B cell (primary cell): ENCODE data around the gene CNGA2. TPM values are rescaled to one million over a fixed set of nuclear protein-coding genes. Genes with fewer than 3 reads are reported as not detected.

ENCODE experiments used
- ATAC-seq: fragments of 200-7000 bp; cut with Tn5 transposase; one replicate; pipeline ENCODE4 v1.10.0; 2021; ENCODE audit warnings: low read depth, mild to moderate bottlenecking, moderate number of reproducible peaks, moderate library complexity
- CTCF ChIA-PET: fragments of 350-600 bp; sonication (Branson Sonifier 250); formaldehyde crosslinking; loops from one replicate; lab custom pipeline; 2021; ENCODE audit warnings: antibody characterized with exemption, inconsistent platforms; lab: Charles Lee
- POLR2A ChIA-PET: fragments of 350-600 bp; sonication (Branson Sonifier 250); formaldehyde crosslinking; loops from one replicate; lab custom pipeline; 2021; ENCODE audit warnings: antibody characterized with exemption; lab: Charles Lee
- DNase-seq: peaks from one replicate; pipeline ENCODE4 v3.0.0; 2013
- H2AFZ ChIP-seq: 2 replicates; pipeline ENCODE4 v1.6.1; 2012; ENCODE audit warnings: mild to moderate bottlenecking, low read depth, low read length; ENCODE audit not compliant: insufficient read depth, poor library complexity, severe bottlenecking
- H3K27ac ChIP-seq, 2 donors: 1 replicate in 1 of 2; 2 replicates in 1 of 2; pipeline ENCODE4 v1.5.1; 2012 to 2013; ENCODE audit warnings: low read length in 2 of 2, mild to moderate bottlenecking in 2 of 2, moderate library complexity in 1 of 2
- H3K27me3 ChIP-seq, 4 experiments: fragments of 200-600 bp in 1 of 4; sonication (generic) in 1 of 4; replicated peaks in 1 of 4; 1 replicate in 2 of 4; 2 replicates in 2 of 4; pipeline versions ENCODE4 v1.6.1 to v1.7.0; 2013 to 2016; ENCODE audit warnings: low read length in 3 of 4, mild to moderate bottlenecking in 2 of 4, mixed read lengths in 1 of 4, moderate library complexity in 1 of 4; ENCODE audit not compliant: insufficient read depth in 4 of 4, control insufficient read depth in 3 of 4; ENCODE audit errors: control extremely low read depth in 1 of 4
- H3K36me3 ChIP-seq, 2 experiments: replicated peaks in 1 of 2; 1 replicate in 1 of 2; 2 replicates in 1 of 2; pipeline versions ENCODE4 v1.6.1 to v1.7.1; 2013; ENCODE audit warnings: low read length in 1 of 2; ENCODE audit not compliant: insufficient read depth in 2 of 2, control insufficient read depth in 1 of 2; ENCODE audit errors: control extremely low read depth in 1 of 2, extremely low read depth in 1 of 2
- H3K4me1 ChIP-seq, 2 donors: fragments of 200-600 bp in 1 of 2; sonication (generic) in 1 of 2; 1 replicate in 1 of 2; 2 replicates in 1 of 2; pipeline versions ENCODE4 v1.5.1 to v1.6.1; 2013 to 2017; ENCODE audit warnings: low read length in 2 of 2; ENCODE audit not compliant: control insufficient read depth in 2 of 2, insufficient read depth in 2 of 2
- H3K4me2 ChIP-seq: replicated peaks from 2 replicates; pipeline ENCODE3; 2012; ENCODE audit warnings: mild to moderate bottlenecking, low read depth, low read length; ENCODE audit not compliant: poor library complexity, severe bottlenecking
- H3K4me3 ChIP-seq, 5 experiments: fragments of 200-600 bp in 1 of 5; sonication (generic) in 1 of 5; 1 replicate in 3 of 5; 2 replicates in 2 of 5; pipeline versions ENCODE4 v1.5.1 to v1.7.0; 2011 to 2016; ENCODE audit warnings: low read length in 4 of 5, mild to moderate bottlenecking in 4 of 5, low read depth in 2 of 5, control low read depth in 1 of 5, moderate library complexity in 1 of 5; ENCODE audit not compliant: insufficient read depth in 1 of 5; ENCODE audit errors: control extremely low read depth in 1 of 5, extremely low read depth in 1 of 5
- H3K79me2 ChIP-seq: fragments of 200-600 bp; sonication (generic); one replicate; pipeline ENCODE4 v1.6.0; 2016; ENCODE audit warnings: low read length; ENCODE audit not compliant: control insufficient read depth, insufficient read depth
- H3K9ac ChIP-seq: fragments of 200-600 bp; sonication (generic); 2 replicates; pipeline ENCODE4 v1.6.1; 2017; ENCODE audit warnings: mild to moderate bottlenecking, low read length, moderate library complexity
- H3K9me3 ChIP-seq, 3 donors: one replicate each; pipeline versions ENCODE4 v1.6.1 to v1.7.1; 2013; ENCODE audit warnings: low read length in 2 of 3; ENCODE audit not compliant: control insufficient read depth in 2 of 3, insufficient read depth in 1 of 3; ENCODE audit errors: control extremely low read depth in 1 of 3
- H4K20me1 ChIP-seq: 2 replicates; pipeline ENCODE4 v1.6.0; 2012; ENCODE audit warnings: mild to moderate bottlenecking, low read length; ENCODE audit not compliant: insufficient read depth, control insufficient read depth, poor library complexity, severe bottlenecking
- H3K27ac Mint-ChIP-seq: one replicate; pipeline ENCODE4 v1.8.0; 2021; ENCODE audit warnings: mixed read lengths
- H3K27me3 Mint-ChIP-seq: one replicate; pipeline ENCODE4 v1.8.0; 2021; ENCODE audit warnings: mixed read lengths
- H3K4me1 Mint-ChIP-seq: one replicate; pipeline ENCODE4 v1.8.0; 2021; ENCODE audit warnings: mixed read lengths
- H3K4me3 Mint-ChIP-seq: one replicate; pipeline ENCODE4 v1.8.0; 2021; ENCODE audit warnings: mixed read lengths
- H3K9me3 Mint-ChIP-seq: one replicate; pipeline ENCODE4 v1.8.0; 2022; ENCODE audit warnings: mixed read lengths; ENCODE audit not compliant: insufficient read depth
- EZH2 ChIP-seq: IDR thresholded peaks from 2 replicates; pipeline ENCODE4 v1.6.1; 2012; ENCODE audit warnings: borderline replicate concordance, low read depth, mild to moderate bottlenecking, moderate library complexity, low read length; ENCODE audit not compliant: insufficient read depth, poor library complexity, severe bottlenecking
- WGBS: methylation state at CpG from one replicate; pipeline ENCODE4 v1.1.5; 2013; ENCODE audit warnings: missing lambda C conversion rate; ENCODE audit not compliant: insufficient coverage; 5-methylcytosine and 5-hydroxymethylcytosine counted together
- intact Hi-C: fragments of 100-400 bp; cut with micrococcal nuclease; formaldehyde crosslinking; loops from one replicate; pipeline ENCODE4 v1.10.0; 2022
- polyA plus RNA-seq: library from polyadenylated mRNA; depleted of rRNA; stranded (reverse); fragments of >200 nt; gene quantifications from 2 replicates; pipeline ENCODE4 v1.2.3, GENCODE V29; 2012
- total RNA-seq, 2 donors: library from RNA; stranded (reverse); fragments of 120-200 nt in 1 of 2; gene quantifications; 1 replicate in 1 of 2; 2 replicates in 1 of 2; pipeline versions ENCODE4 v1.2.3 to v1.2.4, GENCODE V29; 2013 to 2022
- TF ChIP-seq, protein P1 (sequence below): fragments of 200-600 bp; IDR thresholded peaks from one replicate; pipeline ENCODE4 v1.8.0; 2022; ENCODE audit warnings: antibody characterized with exemption, mild to moderate bottlenecking

Gene CNGA2
- total and polyA plus RNA-seq, 2 donors (not counting 1 experiment from before 2014, with no cell fraction given) = not detected

DNA sequence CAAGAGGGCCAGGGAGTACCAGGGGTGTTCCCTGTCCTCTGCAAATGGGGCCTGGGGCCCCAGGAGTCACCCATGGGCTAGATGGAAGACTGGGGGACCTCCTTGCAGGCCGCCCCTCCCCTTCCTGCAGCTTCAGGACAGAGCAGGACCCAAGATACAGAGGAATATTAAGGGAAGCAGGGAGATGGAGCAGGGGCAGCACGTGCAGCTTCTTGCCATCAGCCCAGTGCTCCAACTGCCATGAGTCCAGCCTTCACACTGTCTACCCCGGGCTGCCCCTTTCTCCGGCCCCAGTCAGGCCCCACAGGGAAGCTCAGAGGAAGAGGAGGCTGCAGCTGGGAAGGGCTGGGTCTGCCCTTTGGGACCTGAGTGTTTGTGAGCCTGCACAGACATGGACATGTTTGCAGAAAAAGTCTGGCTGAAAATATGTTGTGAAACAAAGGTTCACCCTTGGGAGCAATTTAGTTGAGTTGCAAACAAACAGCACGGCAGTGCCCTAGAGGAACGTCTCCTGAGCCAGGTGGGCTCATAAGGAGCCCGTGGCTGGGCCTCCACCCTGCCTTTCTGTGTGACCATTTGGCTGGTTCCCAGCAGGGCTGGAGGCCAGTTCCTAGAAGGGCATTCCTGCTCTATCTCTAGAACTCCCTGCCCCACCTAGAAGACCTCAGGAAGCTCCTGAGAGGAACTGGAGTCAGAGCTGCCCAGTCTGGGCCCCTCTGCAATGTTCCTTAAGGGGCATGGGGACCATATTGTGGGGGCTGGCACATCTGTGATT, 9.8 kb upstream of the CNGA2 start:
- Histone ChIP-seq H3K9me3 (no peaks in the 10 kb centered on the region), H3K4me2 (no peak overlapping the region), H3K9ac (no peak overlapping the region), H3K4me1 (no peaks in the 10 kb centered on the region), H3K4me3 (no peak overlapping the region), H3K79me2 (no peaks in the 10 kb centered on the region), H3K36me3 (no peaks in the 10 kb centered on the region), H4K20me1 (no peaks in the 10 kb centered on the region), H3K27me3 (no peaks in the 10 kb centered on the region), H2AFZ (no peak overlapping the region), H3K27ac (no peak overlapping the region)
- DNase-seq = no peak
- Mint-ChIP-seq H3K9me3 (no peaks in the 10 kb centered on the region), H3K4me1 (no peaks in the 10 kb centered on the region), H3K27ac (no peak overlapping the region), H3K4me3 (no peak overlapping the region), H3K27me3 (peaks cover 3% of the 10 kb centered on the region)
- TF ChIP-seq, protein P1, sequence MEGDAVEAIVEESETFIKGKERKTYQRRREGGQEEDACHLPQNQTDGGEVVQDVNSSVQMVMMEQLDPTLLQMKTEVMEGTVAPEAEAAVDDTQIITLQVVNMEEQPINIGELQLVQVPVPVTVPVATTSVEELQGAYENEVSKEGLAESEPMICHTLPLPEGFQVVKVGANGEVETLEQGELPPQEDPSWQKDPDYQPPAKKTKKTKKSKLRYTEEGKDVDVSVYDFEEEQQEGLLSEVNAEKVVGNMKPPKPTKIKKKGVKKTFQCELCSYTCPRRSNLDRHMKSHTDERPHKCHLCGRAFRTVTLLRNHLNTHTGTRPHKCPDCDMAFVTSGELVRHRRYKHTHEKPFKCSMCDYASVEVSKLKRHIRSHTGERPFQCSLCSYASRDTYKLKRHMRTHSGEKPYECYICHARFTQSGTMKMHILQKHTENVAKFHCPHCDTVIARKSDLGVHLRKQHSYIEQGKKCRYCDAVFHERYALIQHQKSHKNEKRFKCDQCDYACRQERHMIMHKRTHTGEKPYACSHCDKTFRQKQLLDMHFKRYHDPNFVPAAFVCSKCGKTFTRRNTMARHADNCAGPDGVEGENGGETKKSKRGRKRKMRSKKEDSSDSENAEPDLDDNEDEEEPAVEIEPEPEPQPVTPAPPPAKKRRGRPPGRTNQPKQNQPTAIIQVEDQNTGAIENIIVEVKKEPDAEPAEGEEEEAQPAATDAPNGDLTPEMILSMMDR = no peak
- TF ChIP-seq EZH2 = no peak
- 35% methylated on average over 5 of the region's 7 CpGs for WGBS
- ChIA-PET POLR2A (no interaction called here), CTCF (no interaction called here)
- intact Hi-C loops = no loop called here
- no peak for ATAC-seq

DNA sequence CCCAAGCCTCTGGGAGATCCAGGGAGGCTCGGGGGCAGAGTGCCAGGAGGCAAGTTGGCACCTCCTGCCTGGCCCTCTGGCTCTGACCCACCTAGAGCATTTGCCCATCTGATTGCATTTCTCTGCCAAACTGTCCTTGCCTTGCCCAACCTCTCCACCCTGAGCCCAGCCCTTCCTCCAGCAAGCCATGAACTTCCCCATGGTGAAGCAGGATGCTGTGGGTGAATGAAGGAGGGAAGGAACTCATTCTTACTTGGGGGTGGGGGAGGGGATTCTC, 9.3 kb upstream of the CNGA2 start:
- H3K27ac Mint-ChIP-seq = no peak overlapping the region
- ChIA-PET CTCF (no interaction called here), POLR2A (no interaction called here)
- H3K4me3 Mint-ChIP-seq = no peak overlapping the region
- Histone ChIP-seq H3K4me2 (no peak overlapping the region), H3K36me3 (no peaks in the 10 kb centered on the region), H3K27ac (no peak overlapping the region), H3K4me1 (no peaks in the 10 kb centered on the region), H2AFZ (no peak overlapping the region), H3K79me2 (no peaks in the 10 kb centered on the region), H3K9me3 (no peaks in the 10 kb centered on the region), H3K9ac (no peak overlapping the region), H3K4me3 (no peak overlapping the region), H4K20me1 (no peaks in the 10 kb centered on the region), H3K27me3 (no peaks in the 10 kb centered on the region)
- 75% methylated on average over 1 of the region's 1 CpG for WGBS
- no peak for TF ChIP-seq EZH2
- TF ChIP-seq, protein P1 = no peak
- no peaks in the 10 kb centered on the region for H3K4me1 Mint-ChIP-seq
- no peaks in the 10 kb centered on the region for H3K9me3 Mint-ChIP-seq
- intact Hi-C loops = no loop called here
- DNase-seq (no peak), ATAC-seq (no peak)
- H3K27me3 Mint-ChIP-seq = peaks cover 3% of the 10 kb centered on the region
